GM10266 (cell line): ENCODE data around the gene C18orf63.

Experiments used
- DNase-seq: peaks from one replicate; pipeline ENCODE4 v3.0.0; 2012; ENCODE audit errors: extremely low spot score
- TF ChIP-seq, protein P1 (sequence below): IDR thresholded peaks from 2 replicates; pipeline ENCODE4 v1.5.1; 2012; ENCODE audit warnings: mild to moderate bottlenecking, low read depth; ENCODE audit not compliant: control insufficient read depth, insufficient read depth; ENCODE audit errors: missing control alignments

Gene C18orf63

GRCh38 chr18:74396171-74397169 is 80.8 kb downstream of the C18orf63 start:
- TF ChIP-seq, protein P1, sequence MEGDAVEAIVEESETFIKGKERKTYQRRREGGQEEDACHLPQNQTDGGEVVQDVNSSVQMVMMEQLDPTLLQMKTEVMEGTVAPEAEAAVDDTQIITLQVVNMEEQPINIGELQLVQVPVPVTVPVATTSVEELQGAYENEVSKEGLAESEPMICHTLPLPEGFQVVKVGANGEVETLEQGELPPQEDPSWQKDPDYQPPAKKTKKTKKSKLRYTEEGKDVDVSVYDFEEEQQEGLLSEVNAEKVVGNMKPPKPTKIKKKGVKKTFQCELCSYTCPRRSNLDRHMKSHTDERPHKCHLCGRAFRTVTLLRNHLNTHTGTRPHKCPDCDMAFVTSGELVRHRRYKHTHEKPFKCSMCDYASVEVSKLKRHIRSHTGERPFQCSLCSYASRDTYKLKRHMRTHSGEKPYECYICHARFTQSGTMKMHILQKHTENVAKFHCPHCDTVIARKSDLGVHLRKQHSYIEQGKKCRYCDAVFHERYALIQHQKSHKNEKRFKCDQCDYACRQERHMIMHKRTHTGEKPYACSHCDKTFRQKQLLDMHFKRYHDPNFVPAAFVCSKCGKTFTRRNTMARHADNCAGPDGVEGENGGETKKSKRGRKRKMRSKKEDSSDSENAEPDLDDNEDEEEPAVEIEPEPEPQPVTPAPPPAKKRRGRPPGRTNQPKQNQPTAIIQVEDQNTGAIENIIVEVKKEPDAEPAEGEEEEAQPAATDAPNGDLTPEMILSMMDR = no peak
- DNase-seq = no peak

- TF ChIP-seq, protein P1 = no peak
- no peak for DNase-seq
These were observed 81.9 kb downstream of the C18orf63 start for GRCh38 chr18:74397572-74397971.

GRCh38 chr18:74399091-74399887 is 83.7 kb downstream of the C18orf63 start:
- no peak for DNase-seq
- TF ChIP-seq, protein P1 = no peak

DNA sequence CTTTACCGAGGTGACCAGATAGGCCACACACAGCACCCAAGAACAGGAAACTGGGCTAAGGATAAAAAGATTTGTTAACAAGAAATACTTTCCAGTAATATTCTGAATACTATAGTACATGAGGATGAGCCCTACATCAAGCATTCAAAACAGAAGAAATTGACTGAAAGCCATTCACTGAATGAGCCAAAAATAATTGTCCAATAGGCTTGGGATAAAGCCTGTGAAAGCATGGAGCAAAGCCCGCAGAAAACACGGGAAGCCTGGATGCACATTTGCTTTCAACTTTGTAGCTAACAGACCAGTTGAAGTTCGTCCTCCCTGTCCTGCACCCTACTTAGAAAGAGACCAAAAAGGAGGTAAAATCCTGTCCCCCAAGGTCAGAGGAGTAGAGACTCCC is 85.2 kb downstream of the C18orf63 start:
- no peak for DNase-seq
- TF ChIP-seq, protein P1 = no peak

DNA sequence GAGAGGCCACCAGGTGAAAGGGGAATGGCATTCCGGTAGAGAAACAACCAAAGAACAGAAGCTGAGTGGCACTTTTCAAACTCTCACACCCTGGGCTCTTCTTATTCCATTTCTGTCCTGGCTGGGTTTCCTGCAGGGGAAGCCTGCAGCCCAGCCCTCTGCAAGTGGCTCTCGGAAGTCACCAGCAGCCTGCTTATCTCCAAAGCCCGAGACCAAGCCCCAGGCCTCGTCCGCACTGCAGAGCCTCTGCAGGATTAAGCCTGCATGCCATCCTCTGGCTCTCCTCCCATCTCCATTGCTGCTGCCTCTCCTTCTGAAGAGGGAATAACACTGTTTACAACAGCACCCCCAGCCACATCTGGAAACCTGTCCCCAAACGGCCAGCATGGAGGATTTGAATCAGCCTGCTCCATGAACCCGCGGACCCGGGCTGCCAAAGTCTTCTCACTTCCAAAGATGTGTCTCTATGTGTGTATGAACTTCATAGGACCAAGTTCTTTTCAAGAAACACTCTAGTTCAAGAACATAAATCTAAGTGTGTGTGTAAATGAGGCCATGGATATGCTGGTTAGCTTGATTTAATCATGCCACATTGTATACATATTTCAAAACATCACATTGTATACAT is 87.3 kb downstream of the C18orf63 start:
- TF ChIP-seq, protein P1 = no peak
- no peak for DNase-seq

GRCh38 chr18:74407888-74408287 is 92.2 kb downstream of the C18orf63 start:
- TF ChIP-seq, protein P1 = no peak

More at GRCh38 chr18:74407888-74408287, 92.2 kb downstream of the C18orf63 start:
- no peak for DNase-seq
